Gastrocnemius medialis (tissue), 4 donors: ENCODE measurements around the gene PRICKLE2.

Source experiments
- CTCF ChIP-seq, 5 experiments: fragments of 450-650 bp in 3 of 5; fragments of 200-600 bp in 2 of 5; sonication (generic) in 2 of 5; IDR thresholded peaks in 4 of 5; conservative IDR thresholded peaks in 1 of 5; 1 replicate in 4 of 5; 2 replicates in 1 of 5; pipeline ENCODE4 v1.5.1; 2016 to 2019; ENCODE audit warnings: antibody characterized with exemption in 5 of 5, mild to moderate bottlenecking in 3 of 5, moderate library complexity in 3 of 5
- POLR2A ChIP-seq, 2 donors: fragments of 450-650 bp; IDR thresholded peaks; one replicate each; pipeline ENCODE4 v1.6.1; 2017; ENCODE audit warnings: antibody characterized with exemption in 2 of 2, mild to moderate bottlenecking in 2 of 2, moderate library complexity in 2 of 2

- TF ChIP-seq CTCF (IDR thresholded peaks at IDR 0.05 in 4 of 5, conservative IDR thresholded peaks at IDR 0.05 in 1 of 5), result no peak
- no peak for TF ChIP-seq POLR2A (IDR thresholded peaks at IDR 0.05)
These were observed 84.6 kb downstream of the PRICKLE2 start for GRCh38 chr3:64140651-64141050.
